Liver (tissue), 3 donors: ENCODE measurements around the gene EGF.

Experiments used
- FOXA1 ChIP-seq: IDR thresholded peaks from 2 replicates; pipeline ENCODE4 v1.6.1; 2016; ENCODE audit warnings: antibody characterized with exemption
- GABPA ChIP-seq, 2 donors: IDR thresholded peaks in 1 of 2; conservative IDR thresholded peaks in 1 of 2; 2 replicates each; pipeline ENCODE4 v1.6.1; 2016; ENCODE audit warnings: antibody characterized with exemption in 2 of 2, mild to moderate bottlenecking in 1 of 2, moderate library complexity in 1 of 2
- JUND ChIP-seq, 2 donors: IDR thresholded peaks; 2 replicates each; pipeline ENCODE4 v1.6.1; 2016; ENCODE audit warnings: antibody characterized with exemption in 2 of 2
- SP1 ChIP-seq: IDR thresholded peaks from 2 replicates; pipeline ENCODE4 v1.6.1; 2018; ENCODE audit warnings: antibody characterized with exemption, mild to moderate bottlenecking
- TAF1 ChIP-seq: conservative IDR thresholded peaks from 2 replicates; pipeline ENCODE4 v1.6.1; 2016; ENCODE audit warnings: antibody characterized with exemption, mild to moderate bottlenecking
- YY1 ChIP-seq: IDR thresholded peaks from 2 replicates; pipeline ENCODE4 v1.6.1; 2016; ENCODE audit warnings: antibody characterized with exemption, mild to moderate bottlenecking
- TF ChIP-seq, protein P1 (sequence below): fragments of 150-350 bp; IDR thresholded peaks from 2 replicates; pipeline ENCODE4 v1.5.1; 2017; ENCODE audit warnings: improper control_type of control experiment, low read depth, low read length; ENCODE audit not compliant: missing input control
- TF ChIP-seq, protein P2 (sequence below): IDR thresholded peaks from 2 replicates; pipeline ENCODE4 v1.6.1; 2016; ENCODE audit warnings: antibody characterized with exemption, mild to moderate bottlenecking
- donor health status: healthy.
- donor health status: healthy.

DNA sequence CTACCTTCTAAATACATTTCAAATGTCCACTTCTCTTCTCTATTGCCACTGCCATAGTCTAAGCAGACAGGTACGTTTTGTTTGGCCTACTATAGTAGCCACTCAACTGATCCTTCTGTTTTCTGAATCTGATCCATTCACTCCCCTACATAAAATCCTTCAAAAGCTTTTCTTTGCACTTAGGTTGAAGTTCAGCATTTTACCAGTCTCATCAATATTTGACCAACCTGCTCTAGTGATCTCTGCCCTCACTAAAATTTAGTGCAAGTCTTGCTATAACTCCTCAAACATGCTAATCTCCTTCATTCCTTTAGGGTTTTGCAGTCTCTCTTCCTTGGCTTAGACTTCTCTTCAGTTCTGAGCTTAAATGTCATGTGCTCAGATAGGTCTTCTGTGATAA, 33.4 kb downstream of the EGF start:
- TF ChIP-seq, protein P1, sequence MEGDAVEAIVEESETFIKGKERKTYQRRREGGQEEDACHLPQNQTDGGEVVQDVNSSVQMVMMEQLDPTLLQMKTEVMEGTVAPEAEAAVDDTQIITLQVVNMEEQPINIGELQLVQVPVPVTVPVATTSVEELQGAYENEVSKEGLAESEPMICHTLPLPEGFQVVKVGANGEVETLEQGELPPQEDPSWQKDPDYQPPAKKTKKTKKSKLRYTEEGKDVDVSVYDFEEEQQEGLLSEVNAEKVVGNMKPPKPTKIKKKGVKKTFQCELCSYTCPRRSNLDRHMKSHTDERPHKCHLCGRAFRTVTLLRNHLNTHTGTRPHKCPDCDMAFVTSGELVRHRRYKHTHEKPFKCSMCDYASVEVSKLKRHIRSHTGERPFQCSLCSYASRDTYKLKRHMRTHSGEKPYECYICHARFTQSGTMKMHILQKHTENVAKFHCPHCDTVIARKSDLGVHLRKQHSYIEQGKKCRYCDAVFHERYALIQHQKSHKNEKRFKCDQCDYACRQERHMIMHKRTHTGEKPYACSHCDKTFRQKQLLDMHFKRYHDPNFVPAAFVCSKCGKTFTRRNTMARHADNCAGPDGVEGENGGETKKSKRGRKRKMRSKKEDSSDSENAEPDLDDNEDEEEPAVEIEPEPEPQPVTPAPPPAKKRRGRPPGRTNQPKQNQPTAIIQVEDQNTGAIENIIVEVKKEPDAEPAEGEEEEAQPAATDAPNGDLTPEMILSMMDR = no peak
- TF ChIP-seq YY1 = no peak
- TF ChIP-seq JUND (IDR thresholded peaks at IDR 0.05) = peak in 1 of 2 donors; percentile 21
- TF ChIP-seq TAF1 = no peak
- no peak for TF ChIP-seq GABPA (IDR thresholded peaks at IDR 0.05 in 1 of 2, conservative IDR thresholded peaks at IDR 0.05 in 1 of 2)
- TF ChIP-seq, protein P2, sequence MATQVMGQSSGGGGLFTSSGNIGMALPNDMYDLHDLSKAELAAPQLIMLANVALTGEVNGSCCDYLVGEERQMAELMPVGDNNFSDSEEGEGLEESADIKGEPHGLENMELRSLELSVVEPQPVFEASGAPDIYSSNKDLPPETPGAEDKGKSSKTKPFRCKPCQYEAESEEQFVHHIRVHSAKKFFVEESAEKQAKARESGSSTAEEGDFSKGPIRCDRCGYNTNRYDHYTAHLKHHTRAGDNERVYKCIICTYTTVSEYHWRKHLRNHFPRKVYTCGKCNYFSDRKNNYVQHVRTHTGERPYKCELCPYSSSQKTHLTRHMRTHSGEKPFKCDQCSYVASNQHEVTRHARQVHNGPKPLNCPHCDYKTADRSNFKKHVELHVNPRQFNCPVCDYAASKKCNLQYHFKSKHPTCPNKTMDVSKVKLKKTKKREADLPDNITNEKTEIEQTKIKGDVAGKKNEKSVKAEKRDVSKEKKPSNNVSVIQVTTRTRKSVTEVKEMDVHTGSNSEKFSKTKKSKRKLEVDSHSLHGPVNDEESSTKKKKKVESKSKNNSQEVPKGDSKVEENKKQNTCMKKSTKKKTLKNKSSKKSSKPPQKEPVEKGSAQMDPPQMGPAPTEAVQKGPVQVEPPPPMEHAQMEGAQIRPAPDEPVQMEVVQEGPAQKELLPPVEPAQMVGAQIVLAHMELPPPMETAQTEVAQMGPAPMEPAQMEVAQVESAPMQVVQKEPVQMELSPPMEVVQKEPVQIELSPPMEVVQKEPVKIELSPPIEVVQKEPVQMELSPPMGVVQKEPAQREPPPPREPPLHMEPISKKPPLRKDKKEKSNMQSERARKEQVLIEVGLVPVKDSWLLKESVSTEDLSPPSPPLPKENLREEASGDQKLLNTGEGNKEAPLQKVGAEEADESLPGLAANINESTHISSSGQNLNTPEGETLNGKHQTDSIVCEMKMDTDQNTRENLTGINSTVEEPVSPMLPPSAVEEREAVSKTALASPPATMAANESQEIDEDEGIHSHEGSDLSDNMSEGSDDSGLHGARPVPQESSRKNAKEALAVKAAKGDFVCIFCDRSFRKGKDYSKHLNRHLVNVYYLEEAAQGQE = no peak
- TF ChIP-seq FOXA1 = no peak
- TF ChIP-seq SP1 = no peak
